ENCODE measurements around the gene RGS3.

DNA sequence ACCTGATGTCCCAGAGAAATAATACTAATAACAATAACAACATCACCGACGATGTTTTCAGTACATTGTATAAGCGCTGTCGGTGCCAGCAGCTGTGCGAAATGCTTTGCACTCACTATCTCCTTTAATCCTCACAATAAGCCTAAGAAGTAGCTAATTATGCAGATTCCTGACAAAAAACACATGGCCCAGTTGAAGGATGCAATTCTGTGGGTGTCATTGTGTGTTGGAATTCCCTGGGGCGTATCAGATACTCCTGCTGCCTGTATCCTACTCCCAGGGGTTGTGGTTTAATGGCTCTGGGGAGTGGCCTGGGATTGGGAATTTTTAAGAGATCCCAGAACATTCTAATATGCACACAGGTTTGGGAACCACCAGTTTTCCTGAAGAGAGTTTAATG is 154.0 kb downstream of the RGS3 start:
- TF ChIP-seq, protein P1, sequence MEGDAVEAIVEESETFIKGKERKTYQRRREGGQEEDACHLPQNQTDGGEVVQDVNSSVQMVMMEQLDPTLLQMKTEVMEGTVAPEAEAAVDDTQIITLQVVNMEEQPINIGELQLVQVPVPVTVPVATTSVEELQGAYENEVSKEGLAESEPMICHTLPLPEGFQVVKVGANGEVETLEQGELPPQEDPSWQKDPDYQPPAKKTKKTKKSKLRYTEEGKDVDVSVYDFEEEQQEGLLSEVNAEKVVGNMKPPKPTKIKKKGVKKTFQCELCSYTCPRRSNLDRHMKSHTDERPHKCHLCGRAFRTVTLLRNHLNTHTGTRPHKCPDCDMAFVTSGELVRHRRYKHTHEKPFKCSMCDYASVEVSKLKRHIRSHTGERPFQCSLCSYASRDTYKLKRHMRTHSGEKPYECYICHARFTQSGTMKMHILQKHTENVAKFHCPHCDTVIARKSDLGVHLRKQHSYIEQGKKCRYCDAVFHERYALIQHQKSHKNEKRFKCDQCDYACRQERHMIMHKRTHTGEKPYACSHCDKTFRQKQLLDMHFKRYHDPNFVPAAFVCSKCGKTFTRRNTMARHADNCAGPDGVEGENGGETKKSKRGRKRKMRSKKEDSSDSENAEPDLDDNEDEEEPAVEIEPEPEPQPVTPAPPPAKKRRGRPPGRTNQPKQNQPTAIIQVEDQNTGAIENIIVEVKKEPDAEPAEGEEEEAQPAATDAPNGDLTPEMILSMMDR (IDR thresholded peaks at IDR 0.05): no peak
- TF ChIP-seq POLR2A (IDR thresholded peaks at IDR 0.05): no peak
